H9 (cell line): Measurements from ENCODE around the gene CCDC60. TPM values are rescaled to one million over a fixed set of nuclear protein-coding genes. Genes with fewer than 3 reads are reported as not detected.

Experiments used
- DNase-seq: peaks from one replicate; pipeline ENCODE4 v3.0.0-alpha.2; 2017
- H2AFZ ChIP-seq: one replicate; pipeline ENCODE4 v1.6.1; 2013; ENCODE audit warnings: mild to moderate bottlenecking, low read length, control low read depth, moderate library complexity
- H2AK5ac ChIP-seq: 2 replicates; pipeline ENCODE4 v1.6.1; 2013; ENCODE audit warnings: low read length, control low read depth, mixed read lengths; ENCODE audit not compliant: insufficient read length
- H2BK120ac ChIP-seq: one replicate; pipeline ENCODE4 v1.6.1; 2013; ENCODE audit warnings: low read depth, mild to moderate bottlenecking, low read length, control low read depth, inconsistent platforms; ENCODE audit not compliant: poor library complexity, severe bottlenecking
- H2BK12ac ChIP-seq: 2 replicates; pipeline ENCODE4 v1.6.1; 2013; ENCODE audit warnings: low read length, control low read depth, mixed read lengths, low read depth; ENCODE audit not compliant: insufficient read length
- H2BK15ac ChIP-seq: 2 replicates; pipeline ENCODE4 v1.6.1; 2013; ENCODE audit warnings: low read depth, low read length, control low read depth
- H2BK20ac ChIP-seq: one replicate; pipeline ENCODE4 v1.6.1; 2013; ENCODE audit warnings: low read depth, mild to moderate bottlenecking, low read length, control low read depth, inconsistent platforms; ENCODE audit not compliant: poor library complexity, severe bottlenecking
- H2BK5ac ChIP-seq: 2 replicates; pipeline ENCODE4 v1.6.1; 2013; ENCODE audit warnings: low read length, control low read depth, mixed read lengths; ENCODE audit not compliant: insufficient read length
- H3K14ac ChIP-seq: 2 replicates; pipeline ENCODE4 v1.6.1; 2013; ENCODE audit warnings: low read length, control low read depth; ENCODE audit not compliant: insufficient read depth
- H3K18ac ChIP-seq: 2 replicates; pipeline ENCODE4 v1.6.1; 2013; ENCODE audit warnings: low read depth, mild to moderate bottlenecking, mixed read lengths, low read length, control low read depth; ENCODE audit not compliant: insufficient read length
- H3K23ac ChIP-seq: 2 replicates; pipeline ENCODE4 v1.6.1; 2013; ENCODE audit warnings: low read length, control low read depth, mixed read lengths, low read depth; ENCODE audit not compliant: insufficient read length
- H3K23me2 ChIP-seq: 2 replicates; pipeline ENCODE4 v1.6.1; 2013; ENCODE audit warnings: low read depth, mild to moderate bottlenecking, mixed read lengths, low read length, control low read depth; ENCODE audit not compliant: insufficient read length, poor library complexity, severe bottlenecking
- H3K27ac ChIP-seq: 2 replicates; pipeline ENCODE4 v1.5.1; 2013; ENCODE audit warnings: low read length, control low read depth, mixed read lengths, low read depth; ENCODE audit not compliant: insufficient read length
- H3K27me3 ChIP-seq: 2 replicates; pipeline ENCODE4 v1.6.1; 2013; ENCODE audit warnings: low read length, control low read depth, inconsistent platforms; ENCODE audit not compliant: insufficient read depth
- H3K4ac ChIP-seq: 2 replicates; pipeline ENCODE4 v1.6.1; 2013; ENCODE audit warnings: low read depth, mild to moderate bottlenecking, control low read depth, inconsistent platforms, low read length, moderate library complexity
- H3K4me1 ChIP-seq: 2 replicates; pipeline ENCODE4 v1.6.1; 2013; ENCODE audit warnings: low read length, control low read depth, inconsistent platforms; ENCODE audit not compliant: insufficient read depth
- H3K4me2 ChIP-seq: 2 replicates; pipeline ENCODE4 v1.6.1; 2013; ENCODE audit warnings: low read length, control low read depth, mixed read lengths; ENCODE audit not compliant: insufficient read length, insufficient read depth
- H3K56ac ChIP-seq: 2 replicates; pipeline ENCODE4 v1.6.1; 2013; ENCODE audit warnings: low read depth, mild to moderate bottlenecking, mixed read lengths, low read length, control low read depth; ENCODE audit not compliant: insufficient read length
- H3K79me1 ChIP-seq: 2 replicates; pipeline ENCODE4 v1.6.1; 2013; ENCODE audit warnings: low read depth, mild to moderate bottlenecking, moderate library complexity, low read length, control low read depth, inconsistent platforms; ENCODE audit not compliant: insufficient read depth, poor library complexity, severe bottlenecking
- H3K79me2 ChIP-seq: 2 replicates; pipeline ENCODE4 v1.6.1; 2013; ENCODE audit warnings: low read length, control low read depth, inconsistent platforms; ENCODE audit not compliant: insufficient read depth
- H3K9ac ChIP-seq: 2 replicates; pipeline ENCODE4 v1.6.1; 2013; ENCODE audit warnings: low read length, control low read depth, mixed read lengths; ENCODE audit not compliant: insufficient read length; ENCODE audit errors: extremely low read depth
- H3K9me3 ChIP-seq: one replicate; pipeline ENCODE4 v1.6.1; 2013; ENCODE audit warnings: low read depth, low read length, inconsistent platforms; ENCODE audit not compliant: control insufficient read depth
- H3T11ph ChIP-seq: one replicate; pipeline ENCODE4 v1.6.1; 2013; ENCODE audit warnings: mild to moderate bottlenecking, low read length, control low read depth, inconsistent platforms
- H4K20me1 ChIP-seq: one replicate; pipeline ENCODE4 v1.6.1; 2013; ENCODE audit not compliant: control insufficient read depth, insufficient read length, insufficient read depth
- H4K5ac ChIP-seq: 2 replicates; pipeline ENCODE4 v1.6.1; 2013; ENCODE audit warnings: low read depth, mild to moderate bottlenecking, mixed read lengths, low read length, control low read depth; ENCODE audit not compliant: insufficient read length
- H4K8ac ChIP-seq: replicated peaks from 2 replicates; pipeline ENCODE4 v1.6.1; 2013; ENCODE audit warnings: low read length, control low read depth, mixed read lengths, low read depth; ENCODE audit not compliant: insufficient read length
- H4K91ac ChIP-seq: 2 replicates; pipeline ENCODE4 v1.6.1; 2013; ENCODE audit warnings: low read depth, mild to moderate bottlenecking, moderate library complexity, mixed read lengths, low read length, control low read depth; ENCODE audit not compliant: insufficient read length
- H3K27ac Mint-ChIP-seq, 3 experiments: 2 replicates in 2 of 3; 3 replicates in 1 of 3; pipeline ENCODE4 v1.8.0; 2020 to 2021; ENCODE audit warnings: mixed read lengths in 3 of 3, mild to moderate bottlenecking in 1 of 3, moderate library complexity in 1 of 3
- H3K27me3 Mint-ChIP-seq: 2 replicates; pipeline ENCODE4 v1.8.0; 2021; ENCODE audit warnings: low read depth, mild to moderate bottlenecking, moderate library complexity, mixed read lengths
- H3K36me3 Mint-ChIP-seq, 3 experiments: 2 replicates in 2 of 3; 3 replicates in 1 of 3; pipeline ENCODE4 v1.8.0; 2020 to 2021; ENCODE audit warnings: low read depth in 3 of 3, mixed read lengths in 3 of 3; ENCODE audit not compliant: insufficient read depth in 1 of 3
- H3K4me1 Mint-ChIP-seq, 2 experiments: 2 replicates each; pipeline ENCODE4 v1.8.0; 2020; ENCODE audit warnings: mixed read lengths in 2 of 2
- H3K4me3 Mint-ChIP-seq, 2 experiments: 2 replicates in 1 of 2; 3 replicates in 1 of 2; pipeline ENCODE4 v1.8.0; 2020 to 2021; ENCODE audit warnings: mild to moderate bottlenecking in 2 of 2, mixed read lengths in 2 of 2, moderate library complexity in 1 of 2
- H3K9me3 Mint-ChIP-seq, 2 experiments: 2 replicates in 1 of 2; 3 replicates in 1 of 2; pipeline ENCODE4 v1.8.0; 2020; ENCODE audit warnings: mild to moderate bottlenecking in 2 of 2, mixed read lengths in 2 of 2, moderate library complexity in 1 of 2
- total RNA-seq: library from RNA; stranded (reverse); gene quantifications from 2 replicates; pipeline ENCODE4 v1.2.1, GENCODE V29; 2021
- TF ChIP-seq, protein P1 (sequence below): fragments of 200-600 bp; sonication (generic); conservative IDR thresholded peaks from 3 replicates; pipeline ENCODE4 v1.8.0; 2021; ENCODE audit warnings: antibody characterized with exemption, mild to moderate bottlenecking

Gene CCDC60
- total RNA-seq, 1 experiment from 2014 or later: 0.44 TPM

DNA sequence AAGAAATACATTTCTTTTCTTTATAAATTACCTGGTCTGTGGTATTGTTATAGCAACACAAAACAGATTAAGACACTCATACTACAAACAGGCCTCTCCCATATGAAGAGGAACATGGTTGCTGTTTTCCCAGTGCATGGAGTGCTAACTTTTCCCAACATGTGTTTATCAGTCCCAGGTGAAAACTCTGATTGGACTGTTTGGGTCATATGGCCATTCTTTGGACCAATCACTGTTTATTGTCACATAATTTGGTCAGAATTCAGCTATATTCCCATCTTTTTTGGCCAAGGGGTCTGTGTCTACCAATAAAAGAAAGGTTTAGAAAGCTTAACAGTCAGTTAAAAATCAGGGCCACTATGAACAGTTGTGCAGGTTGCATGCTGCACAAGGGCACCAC is 35.4 kb upstream of the CCDC60 start:
- no peak overlapping the region for H3T11ph ChIP-seq
- no peak overlapping the region for H3K18ac ChIP-seq

More for the DNA sequence above, 35.4 kb upstream of the CCDC60 start:
- H4K91ac ChIP-seq: no peak overlapping the region
- no peaks in the 10 kb centered on the region for H4K20me1 ChIP-seq
- no peak overlapping the region for H3K27ac ChIP-seq
- H3K23me2 ChIP-seq: no peaks in the 10 kb centered on the region
- H3K27me3 ChIP-seq: no peaks in the 10 kb centered on the region
- no peak overlapping the region for H3K4me3 Mint-ChIP-seq
- no peak for DNase-seq
- no peaks in the 10 kb centered on the region for H3K27me3 Mint-ChIP-seq
- H3K4me1 Mint-ChIP-seq: peaks cover 9 to 18% of the 10 kb centered on the region in 2 experiments
- H3K79me2 ChIP-seq: no peaks in the 10 kb centered on the region
- H4K8ac ChIP-seq: no peak overlapping the region
- no peak overlapping the region for H3K4me2 ChIP-seq
- H3K9me3 Mint-ChIP-seq: no peaks in the 10 kb centered on the region
- no peak overlapping the region for H2BK20ac ChIP-seq
- H2AFZ ChIP-seq: no peak overlapping the region
- no peak overlapping the region for H2AK5ac ChIP-seq
- H4K5ac ChIP-seq: no peak overlapping the region
- H3K4me1 ChIP-seq: no peaks in the 10 kb centered on the region
- TF ChIP-seq, protein P1, sequence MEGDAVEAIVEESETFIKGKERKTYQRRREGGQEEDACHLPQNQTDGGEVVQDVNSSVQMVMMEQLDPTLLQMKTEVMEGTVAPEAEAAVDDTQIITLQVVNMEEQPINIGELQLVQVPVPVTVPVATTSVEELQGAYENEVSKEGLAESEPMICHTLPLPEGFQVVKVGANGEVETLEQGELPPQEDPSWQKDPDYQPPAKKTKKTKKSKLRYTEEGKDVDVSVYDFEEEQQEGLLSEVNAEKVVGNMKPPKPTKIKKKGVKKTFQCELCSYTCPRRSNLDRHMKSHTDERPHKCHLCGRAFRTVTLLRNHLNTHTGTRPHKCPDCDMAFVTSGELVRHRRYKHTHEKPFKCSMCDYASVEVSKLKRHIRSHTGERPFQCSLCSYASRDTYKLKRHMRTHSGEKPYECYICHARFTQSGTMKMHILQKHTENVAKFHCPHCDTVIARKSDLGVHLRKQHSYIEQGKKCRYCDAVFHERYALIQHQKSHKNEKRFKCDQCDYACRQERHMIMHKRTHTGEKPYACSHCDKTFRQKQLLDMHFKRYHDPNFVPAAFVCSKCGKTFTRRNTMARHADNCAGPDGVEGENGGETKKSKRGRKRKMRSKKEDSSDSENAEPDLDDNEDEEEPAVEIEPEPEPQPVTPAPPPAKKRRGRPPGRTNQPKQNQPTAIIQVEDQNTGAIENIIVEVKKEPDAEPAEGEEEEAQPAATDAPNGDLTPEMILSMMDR: no peak
- H3K14ac ChIP-seq: no peak overlapping the region
- H2BK120ac ChIP-seq: no peak overlapping the region
- H3K9me3 ChIP-seq: no peaks in the 10 kb centered on the region
- H2BK15ac ChIP-seq: no peak overlapping the region
- H3K56ac ChIP-seq: no peak overlapping the region
- H3K4ac ChIP-seq: no peak overlapping the region
- H3K9ac ChIP-seq: no peak overlapping the region
- H3K27ac Mint-ChIP-seq: no peak overlapping the region
- no peak overlapping the region for H2BK5ac ChIP-seq
- H3K36me3 Mint-ChIP-seq: no peaks in the 10 kb centered on the region
- H3K79me1 ChIP-seq: no peaks in the 10 kb centered on the region
- no peak overlapping the region for H2BK12ac ChIP-seq
- H3K23ac ChIP-seq: no peak overlapping the region
